Uterus (tissue), 4 donors: Measurements from ENCODE around the gene BMF. TPM values are rescaled to one million over a fixed set of nuclear protein-coding genes. Genes with fewer than 3 reads are reported as not detected.

Experiments used
- DNase-seq, 2 donors: peaks; one replicate each; pipeline ENCODE4 v3.0.0-alpha.2; 2019 to 2020
- H3K27ac ChIP-seq, 2 donors: fragments of 200-600 bp; sonication (generic); 1 replicate in 1 of 2; 2 replicates in 1 of 2; pipeline ENCODE4 v1.5.1; 2016 to 2018
- H3K27me3 ChIP-seq, 2 donors: fragments of 200-600 bp; sonication (generic); one replicate each; pipeline ENCODE4 v1.5.1; 2018 to 2019; ENCODE audit warnings: control low read depth in 1 of 2
- H3K36me3 ChIP-seq, 2 donors: fragments of 200-600 bp; sonication (generic); one replicate each; pipeline ENCODE4 v1.5.1; 2019; ENCODE audit warnings: control low read depth in 1 of 2
- H3K4me1 ChIP-seq, 2 donors: fragments of 200-600 bp; sonication (generic); one replicate each; pipeline ENCODE4 v1.5.1; 2018 to 2019; ENCODE audit warnings: control low read depth in 1 of 2
- H3K4me3 ChIP-seq, 2 donors: fragments of 200-600 bp; sonication (generic); 1 replicate in 1 of 2; 2 replicates in 1 of 2; pipeline ENCODE4 v1.5.1; 2018 to 2019; ENCODE audit warnings: mild to moderate bottlenecking in 1 of 2
- H3K9me3 ChIP-seq, 2 donors: fragments of 200-600 bp; sonication (generic); one replicate each; pipeline ENCODE4 v1.5.1; 2019; ENCODE audit warnings: control low read depth in 1 of 2
- CTCF ChIP-seq, 4 experiments: fragments of 200-600 bp in 2 of 4; fragments of 450-650 bp in 2 of 4; sonication (generic) in 2 of 4; IDR thresholded peaks; one replicate each; pipeline ENCODE4 v1.5.1; 2016 to 2019; ENCODE audit warnings: antibody characterized with exemption in 4 of 4, mild to moderate bottlenecking in 2 of 4, moderate library complexity in 1 of 4
- POLR2A ChIP-seq, 2 donors: fragments of 450-650 bp; IDR thresholded peaks; one replicate each; pipeline ENCODE4 v1.6.1; 2016; ENCODE audit warnings: antibody characterized with exemption in 2 of 2, mild to moderate bottlenecking in 1 of 2, moderate library complexity in 1 of 2
- intact Hi-C: fragments of 100-400 bp; cut with DNase I; formaldehyde crosslinking; loops from one replicate; pipeline ENCODE4 v1.15.1; 2023; ENCODE audit warnings: low total_unique reads
- total RNA-seq, 4 donors: library from RNA; depleted of rRNA in 3 of 4; stranded (reverse); fragments of >200 nt in 3 of 4; gene quantifications; one replicate each; pipeline versions ENCODE4 v1.1.0 to v1.2.4, GENCODE V29; 2014 to 2023
- donor health status: DM: yes; HTN: yes; CAD: no.

BMF gene
- total RNA-seq, 4 donors from 2014 or later = 7.1 to 46.2 (median 22.6) TPM

GRCh38 chr15:40091861-40092255, 16.8 kb downstream of the BMF start:
- TF ChIP-seq CTCF (IDR thresholded peaks at IDR 0.05) = no peak
- TF ChIP-seq POLR2A (IDR thresholded peaks at IDR 0.05) = no peak
- Histone ChIP-seq H3K27ac (peak overlapping the region; percentile 95), H3K4me3 (no peak overlapping the region), H3K4me1 (peaks cover 32 to 36% of the 10 kb centered on the region in 2 donors), H3K36me3 (no peaks in the 10 kb centered on the region), H3K9me3 (no peaks in the 10 kb centered on the region), H3K27me3 (no peaks in the 10 kb centered on the region)
- intact Hi-C loops = no loop called here
- DNase-seq = peak; percentile 43 to 60

DNA sequence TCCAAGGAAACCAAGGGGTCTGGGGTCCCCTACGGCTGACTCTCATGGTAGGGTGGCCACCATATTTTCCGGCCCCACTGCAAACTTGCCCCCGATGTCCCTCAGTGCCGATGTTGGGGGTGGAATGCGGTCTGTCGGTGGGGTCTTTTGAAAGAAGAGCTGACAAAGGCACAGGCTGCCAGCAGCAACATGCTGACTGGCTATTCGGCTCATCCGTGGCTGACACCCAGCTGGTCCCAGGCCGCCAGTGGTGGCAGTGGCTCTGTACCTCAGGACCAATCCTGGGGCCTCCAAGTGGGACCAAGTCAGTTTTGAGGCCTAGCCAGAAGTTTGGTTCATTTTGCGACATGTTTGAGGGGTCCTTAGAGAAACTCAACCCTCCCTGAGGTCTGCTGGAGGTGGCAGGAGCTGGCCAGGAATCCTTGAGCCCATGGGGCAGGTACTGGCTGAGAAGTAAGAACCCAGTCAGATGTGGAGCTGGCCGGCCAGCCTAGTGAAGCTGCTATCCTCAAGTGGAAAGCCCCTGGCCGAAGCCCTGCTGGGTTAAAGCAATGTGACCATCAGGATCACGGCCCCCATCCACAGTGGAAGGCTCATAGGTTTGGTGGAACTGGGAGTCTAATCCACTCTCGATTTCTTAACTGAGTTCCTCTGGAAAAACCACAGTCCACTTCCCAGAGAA, 17.8 kb downstream of the BMF start:
- no peaks in the 10 kb centered on the region for H3K9me3 ChIP-seq
- TF ChIP-seq CTCF (IDR thresholded peaks at IDR 0.05) = no peak
- no peak for TF ChIP-seq POLR2A (IDR thresholded peaks at IDR 0.05)
- intact Hi-C loops = no loop called here
- H3K36me3 ChIP-seq = no peaks in the 10 kb centered on the region
- DNase-seq = no peak
- peak overlapping the region; percentile 95 for H3K27ac ChIP-seq
- no peaks in the 10 kb centered on the region for H3K27me3 ChIP-seq
- H3K4me1 ChIP-seq = peaks cover 32 to 35% of the 10 kb centered on the region in 2 donors
- H3K4me3 ChIP-seq = no peak overlapping the region

DNA sequence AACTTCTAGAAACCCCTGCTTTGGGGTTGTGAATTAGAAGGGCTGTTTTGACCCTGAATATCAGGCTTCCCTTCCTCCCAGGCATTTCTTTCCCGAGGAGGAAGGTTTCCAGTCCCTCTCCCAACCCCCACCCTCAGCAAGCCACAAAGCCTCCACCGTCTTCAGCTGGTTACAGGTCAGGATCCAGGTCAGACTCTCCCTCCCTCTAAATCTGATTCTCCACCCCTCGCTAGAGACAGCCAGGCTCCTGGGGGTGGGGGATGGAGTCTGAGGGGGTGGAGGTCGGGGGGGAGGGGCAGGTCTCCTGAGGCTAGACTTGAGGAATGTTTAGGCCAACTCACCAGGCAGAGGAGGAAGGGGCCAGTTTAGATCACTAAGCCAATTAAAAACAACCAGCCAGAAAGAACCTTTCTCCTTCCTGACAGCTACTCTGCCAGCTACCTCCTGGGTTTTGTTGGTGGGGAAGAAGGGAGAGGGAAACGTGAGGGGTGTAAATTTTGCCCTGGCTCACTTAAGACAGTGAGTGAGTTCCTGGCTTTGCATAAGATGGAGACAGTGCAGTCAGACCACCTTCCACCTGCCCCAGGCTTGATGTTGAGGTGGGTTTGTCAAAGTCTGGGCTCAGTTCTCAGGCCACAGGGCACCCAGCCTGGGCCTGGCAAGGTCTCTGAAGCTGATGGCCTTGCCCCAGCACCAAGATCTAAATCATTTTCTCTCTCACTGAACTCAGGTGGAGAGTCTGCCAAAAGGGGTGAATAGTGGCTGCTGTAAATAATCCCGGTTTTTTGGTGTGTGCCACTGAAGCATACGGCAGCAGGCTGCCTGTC, 19.5 kb downstream of the BMF start:
- peaks cover 29 to 31% of the 10 kb centered on the region in 2 donors for H3K4me1 ChIP-seq

DNA sequence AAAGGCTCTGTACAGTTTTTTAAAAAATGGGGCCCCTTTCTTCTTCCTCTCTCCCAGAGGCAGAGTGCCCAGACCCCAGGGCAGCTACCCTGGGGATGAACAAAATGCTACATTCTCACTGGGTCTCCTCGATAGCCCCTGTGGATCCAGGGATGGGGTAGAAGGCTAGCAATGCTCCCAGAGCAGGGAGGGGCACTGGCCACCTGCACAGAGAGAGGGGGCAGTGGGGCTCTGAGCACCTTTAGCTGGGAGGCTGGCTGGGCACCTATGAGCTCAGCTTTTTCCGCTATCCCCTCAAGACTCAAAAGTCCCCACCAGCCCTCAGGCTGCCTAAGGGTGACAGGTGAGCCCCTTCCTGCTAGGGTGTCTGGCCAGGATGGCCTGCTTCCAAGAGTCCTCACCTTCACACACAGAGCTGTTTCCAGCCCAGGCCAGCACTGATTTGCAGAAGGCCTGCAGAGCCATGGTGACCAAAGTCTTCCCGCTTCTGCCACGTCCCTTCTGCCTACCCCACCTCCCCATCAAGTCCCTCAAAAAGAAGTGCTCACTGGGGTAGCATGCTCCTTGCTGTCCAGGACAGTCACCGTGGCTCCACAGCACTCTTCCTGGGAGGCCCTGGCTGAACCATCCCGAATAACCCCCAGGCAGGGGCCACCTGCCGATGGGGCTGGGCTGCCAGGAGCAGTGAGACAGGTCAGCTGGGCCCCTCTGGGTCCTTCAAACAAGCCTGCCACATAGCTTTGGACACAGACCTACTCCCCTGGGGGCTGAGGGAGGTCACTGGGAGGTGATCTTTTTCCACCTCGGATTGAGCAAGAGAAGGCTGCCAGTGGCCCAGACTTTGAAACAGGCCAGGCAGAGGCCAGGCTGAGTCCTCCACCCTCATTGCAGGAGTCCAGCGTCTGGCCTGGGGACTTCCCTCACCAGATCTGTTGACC, 20.4 kb downstream of the BMF start:
- no peak for TF ChIP-seq POLR2A (IDR thresholded peaks at IDR 0.05)
- peak overlapping the region; percentile 95 for H3K27ac ChIP-seq
- H3K36me3 ChIP-seq = no peaks in the 10 kb centered on the region
- intact Hi-C loops = no loop called here
- no peaks in the 10 kb centered on the region for H3K9me3 ChIP-seq
- no peak overlapping the region for H3K4me3 ChIP-seq
- H3K27me3 ChIP-seq = no peaks in the 10 kb centered on the region
- H3K4me1 ChIP-seq = peaks cover 23 to 26% of the 10 kb centered on the region in 2 donors
- peak; percentile 59 to 72 for DNase-seq

More for the DNA sequence above, 19.5 kb downstream of the BMF start:
- no peaks in the 10 kb centered on the region for H3K36me3 ChIP-seq
- H3K27ac ChIP-seq = peak overlapping the region; percentile 95
- intact Hi-C loops = no loop called here
- no peak overlapping the region for H3K4me3 ChIP-seq
- H3K9me3 ChIP-seq = no peaks in the 10 kb centered on the region
- TF ChIP-seq CTCF (IDR thresholded peaks at IDR 0.05) (no peak), POLR2A (IDR thresholded peaks at IDR 0.05) (no peak)
- H3K27me3 ChIP-seq = no peaks in the 10 kb centered on the region
- peak in 1 of 2 donors; percentile 28 for DNase-seq

DNA sequence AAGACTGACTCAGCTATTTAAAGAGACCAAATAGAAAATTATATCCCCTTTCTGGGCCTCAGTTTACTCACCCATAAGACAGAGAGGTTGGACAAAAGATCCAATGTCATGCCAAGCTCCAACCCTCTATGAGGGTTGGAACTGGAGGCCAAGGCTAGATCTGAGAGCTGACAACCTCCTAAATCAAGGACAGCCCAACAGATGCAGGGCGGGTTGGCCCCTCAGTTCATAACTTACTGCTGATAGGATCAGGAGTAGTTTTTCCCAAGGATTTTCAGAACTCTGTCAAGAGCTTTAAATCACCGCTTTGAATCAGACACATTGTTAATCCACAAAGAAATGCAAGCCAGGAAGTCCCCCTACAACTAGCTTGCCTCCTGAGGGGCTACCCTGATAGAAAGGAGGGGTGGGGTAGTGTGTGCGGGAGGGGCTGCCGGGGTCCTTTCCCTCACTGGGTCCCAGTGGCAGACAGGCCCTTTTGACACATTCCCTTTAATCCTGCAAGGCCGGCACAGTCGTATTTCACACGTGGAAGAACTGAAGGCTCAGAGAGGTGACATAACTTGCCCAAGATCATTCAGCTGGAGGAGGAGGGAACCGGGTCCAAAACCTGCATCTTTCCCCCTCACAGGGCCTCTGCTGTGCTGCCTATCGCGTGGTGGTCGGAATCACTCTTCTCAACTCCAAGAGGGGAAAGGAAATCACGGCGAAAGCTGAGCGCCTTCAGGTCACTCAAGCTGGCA, 21.4 kb downstream of the BMF start:
- Histone ChIP-seq H3K4me3 (no peak overlapping the region), H3K36me3 (no peaks in the 10 kb centered on the region), H3K27ac (peak overlapping the region; percentile 5 to 95), H3K27me3 (no peaks in the 10 kb centered on the region), H3K4me1 (peaks cover 17 to 24% of the 10 kb centered on the region in 2 donors), H3K9me3 (no peaks in the 10 kb centered on the region)
- intact Hi-C loops = no loop called here
- DNase-seq = no peak
- no peak for TF ChIP-seq CTCF (IDR thresholded peaks at IDR 0.05)
- no peak for TF ChIP-seq POLR2A (IDR thresholded peaks at IDR 0.05)
